ENCODE data around the gene QPRT. TPM values are rescaled to one million over a fixed set of nuclear protein-coding genes. Genes with fewer than 3 reads are reported as not detected.
"Not testable (repeated sequence)": the region's sequence is repeated elsewhere in the genome, so short reads cannot be mapped to it uniquely, and the experiment has no call there.

Gene QPRT
- total RNA-seq, 1 donor from 2014 or later: 119 TPM

DNA sequence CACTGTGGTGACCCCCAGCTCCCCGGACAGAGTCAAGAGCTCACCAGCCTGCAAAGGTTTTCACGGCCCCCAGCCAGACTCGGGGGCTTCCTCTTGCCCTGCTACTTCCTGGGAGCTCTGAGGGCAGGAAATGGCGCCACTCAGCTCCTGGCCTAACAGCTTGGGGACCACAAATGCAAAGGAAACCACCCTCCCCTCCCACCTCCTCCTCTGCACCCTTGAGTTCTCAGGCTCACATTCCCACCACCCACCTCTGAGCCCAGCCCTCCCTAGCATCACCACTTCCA is 16.3 kb upstream of the QPRT start:
- no peak for DNase-seq (ENCODE audit: low read depth)

GRCh38 chr16:29663016-29663806 is 15.8 kb upstream of the QPRT start, which contains the start of gene SPN:
SPN (plus strand) TSS chr16:29663247; CDS start chr16:29663729, 482 bp downstream.
- DNase-seq (ENCODE audit: low read depth): no peak

- DNase-seq (ENCODE audit: low read depth): no peak
Observed at GRCh38 chr16:29663807-29664090, 15.2 kb upstream of the QPRT start.

- DNase-seq (ENCODE audit: low read depth): no peak
Observed at GRCh38 chr16:29664091-29664921, 14.7 kb upstream of the QPRT start.

DNA sequence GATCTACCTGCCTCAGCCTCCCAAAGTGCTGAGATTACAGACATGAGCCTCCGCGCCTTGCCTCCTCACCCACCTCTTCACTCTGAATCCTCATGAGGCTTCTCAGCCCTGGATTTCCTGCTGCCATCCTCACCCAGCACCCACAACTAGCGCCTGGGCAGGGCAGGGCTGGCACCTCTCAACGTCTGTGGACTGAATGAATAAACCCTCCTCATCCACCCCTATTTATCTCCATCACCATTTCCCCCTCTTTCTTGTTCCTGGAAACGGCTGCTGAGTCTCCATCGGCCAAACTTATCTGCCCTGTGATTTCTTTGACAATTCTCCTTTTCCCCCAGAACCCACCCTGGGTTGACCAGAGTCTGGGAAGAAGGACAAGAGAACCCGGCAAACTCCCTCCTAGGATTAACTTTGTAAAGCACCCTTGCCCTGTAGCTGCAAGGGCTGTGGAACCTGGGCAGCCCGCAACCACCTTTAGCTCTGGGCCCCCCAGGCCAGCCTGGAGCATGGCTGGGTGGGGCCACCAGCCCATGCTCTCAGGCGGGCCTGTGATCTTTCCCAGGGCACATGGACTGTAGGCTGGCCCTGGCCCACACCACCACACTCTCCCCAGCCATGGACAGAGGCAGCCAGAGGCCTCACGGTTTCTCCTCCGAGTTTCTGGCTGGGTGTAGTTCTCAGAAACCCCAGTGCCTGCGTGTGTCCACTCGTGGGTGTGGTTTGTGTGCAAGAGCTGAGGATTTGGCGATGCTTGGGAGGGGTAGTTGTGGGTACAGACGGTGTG is 13.5 kb upstream of the QPRT start:
- DNase-seq (ENCODE audit: low read depth): no peak

GRCh38 chr16:29667322-29667610 is 11.7 kb upstream of the QPRT start:
- not testable (repeated sequence) for DNase-seq (ENCODE audit: low read depth)

- no peak for DNase-seq (ENCODE audit: low read depth)
Observed at GRCh38 chr16:29667755-29668154, 11.2 kb upstream of the QPRT start.

GRCh38 chr16:29668267-29668666 is 10.7 kb upstream of the QPRT start:
- DNase-seq (ENCODE audit: low read depth): no peak

DNA sequence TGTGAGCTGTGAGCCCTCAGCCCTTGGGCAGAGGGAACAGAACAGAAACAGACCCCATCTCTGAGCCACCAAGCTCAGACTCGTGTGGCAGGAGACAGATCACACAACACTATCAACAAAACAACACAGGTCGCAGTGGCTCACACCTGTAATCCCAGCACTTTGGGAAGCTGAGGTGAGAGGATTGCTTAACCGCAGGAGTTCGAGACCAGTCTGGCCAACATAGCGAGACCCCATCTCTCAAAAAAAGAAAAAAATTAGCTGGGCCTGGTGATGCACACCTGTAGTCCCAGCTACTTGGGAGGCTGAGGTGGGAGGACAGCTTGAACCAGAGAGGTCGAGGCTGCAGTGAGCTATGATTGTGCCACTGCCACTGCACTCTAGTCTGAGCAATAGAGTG is 5.5 kb upstream of the QPRT start:
- DNase-seq (ENCODE audit: low read depth): no peak

- peak; percentile 39 for DNase-seq (ENCODE audit: low read depth)
Observed at GRCh38 chr16:29674188-29674587, 4.8 kb upstream of the QPRT start.

- peak; percentile 25 for DNase-seq (ENCODE audit: low read depth)
Observed at GRCh38 chr16:29675811-29676643, 3.0 kb upstream of the QPRT start.

GRCh38 chr16:29676989-29677785 is 1.8 kb upstream of the QPRT start:
- no peak for DNase-seq (ENCODE audit: low read depth)

GRCh38 chr16:29680180-29680598 is 1.2 kb downstream of the QPRT start:
- DNase-seq (ENCODE audit: low read depth): peak; percentile 95

- DNase-seq (ENCODE audit: low read depth): peak; percentile 27
Observed at GRCh38 chr16:29683543-29684090, 4.6 kb downstream of the QPRT start.

DNA sequence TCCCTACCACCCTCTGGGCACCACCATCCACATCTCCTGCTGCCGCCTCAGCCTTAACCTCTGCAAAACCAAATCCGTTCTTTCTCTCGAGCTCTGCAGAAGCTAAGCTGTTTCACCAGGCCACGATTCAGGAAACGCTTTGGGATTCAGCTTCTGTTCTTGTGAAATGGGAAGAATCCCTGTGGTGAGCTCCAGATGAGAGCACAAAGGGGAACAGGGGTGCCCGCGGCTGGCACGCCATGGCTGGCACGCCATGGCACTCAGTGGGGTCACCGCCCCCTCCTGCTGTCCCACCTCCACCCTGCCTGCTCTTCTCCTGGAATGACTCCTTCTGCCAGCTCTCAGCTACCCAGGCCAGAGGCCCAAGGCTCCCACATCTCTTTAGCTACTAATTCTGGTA is 5.7 kb downstream of the QPRT start:
- no peak for DNase-seq (ENCODE audit: low read depth)

DNA sequence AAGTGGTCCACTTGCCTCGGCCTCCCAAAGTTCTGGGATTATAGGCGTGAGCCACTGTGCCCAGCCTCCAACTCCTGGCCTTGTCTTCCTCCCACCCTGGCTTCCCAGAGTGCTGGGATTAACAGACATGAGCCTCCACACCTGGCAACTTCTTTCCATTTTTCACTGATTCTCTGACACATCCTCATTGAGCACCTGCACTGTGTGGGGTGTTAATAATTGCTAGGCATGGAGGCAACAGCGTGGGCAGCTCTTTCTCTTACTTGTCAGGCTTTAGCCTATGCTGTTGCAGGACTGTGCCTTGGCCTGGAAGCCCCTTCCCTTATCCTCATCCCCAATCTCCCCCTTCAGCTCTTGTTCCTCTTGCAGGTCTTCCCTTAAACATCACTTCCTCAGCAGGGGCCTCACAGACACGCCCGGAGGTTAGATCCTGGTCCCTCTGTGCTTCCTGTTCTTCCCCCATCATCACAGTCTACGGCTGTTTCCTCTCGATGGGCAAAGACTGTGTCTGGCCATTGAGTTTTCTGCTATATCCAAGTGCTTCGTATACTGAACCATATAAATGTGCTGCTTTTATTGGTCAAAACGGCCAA is 7.9 kb downstream of the QPRT start:
- DNase-seq (ENCODE audit: low read depth): no peak

DNA sequence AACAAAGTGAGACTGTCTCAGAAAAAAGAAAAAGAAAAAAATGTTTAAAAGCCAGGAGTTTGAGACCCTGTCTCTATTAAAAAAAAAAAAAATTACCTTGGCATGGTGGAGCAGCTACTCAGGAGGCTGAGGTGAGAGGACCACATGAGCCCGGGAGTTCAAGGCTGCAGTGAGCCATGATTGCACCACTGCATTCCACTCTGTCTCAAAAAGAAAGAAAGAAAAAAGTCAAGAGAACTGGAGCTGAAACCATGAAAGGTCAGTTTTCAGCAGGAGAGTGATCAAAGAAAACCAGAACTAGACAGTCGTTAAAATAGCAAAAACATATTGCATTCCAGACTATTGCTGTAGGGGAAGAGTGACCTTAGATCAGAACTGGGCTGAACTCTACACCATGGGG is 8.8 kb downstream of the QPRT start:
- no peak for DNase-seq (ENCODE audit: low read depth)

- no peak for DNase-seq (ENCODE audit: low read depth)
Observed at GRCh38 chr16:29688172-29688571, 9.2 kb downstream of the QPRT start.

DNA sequence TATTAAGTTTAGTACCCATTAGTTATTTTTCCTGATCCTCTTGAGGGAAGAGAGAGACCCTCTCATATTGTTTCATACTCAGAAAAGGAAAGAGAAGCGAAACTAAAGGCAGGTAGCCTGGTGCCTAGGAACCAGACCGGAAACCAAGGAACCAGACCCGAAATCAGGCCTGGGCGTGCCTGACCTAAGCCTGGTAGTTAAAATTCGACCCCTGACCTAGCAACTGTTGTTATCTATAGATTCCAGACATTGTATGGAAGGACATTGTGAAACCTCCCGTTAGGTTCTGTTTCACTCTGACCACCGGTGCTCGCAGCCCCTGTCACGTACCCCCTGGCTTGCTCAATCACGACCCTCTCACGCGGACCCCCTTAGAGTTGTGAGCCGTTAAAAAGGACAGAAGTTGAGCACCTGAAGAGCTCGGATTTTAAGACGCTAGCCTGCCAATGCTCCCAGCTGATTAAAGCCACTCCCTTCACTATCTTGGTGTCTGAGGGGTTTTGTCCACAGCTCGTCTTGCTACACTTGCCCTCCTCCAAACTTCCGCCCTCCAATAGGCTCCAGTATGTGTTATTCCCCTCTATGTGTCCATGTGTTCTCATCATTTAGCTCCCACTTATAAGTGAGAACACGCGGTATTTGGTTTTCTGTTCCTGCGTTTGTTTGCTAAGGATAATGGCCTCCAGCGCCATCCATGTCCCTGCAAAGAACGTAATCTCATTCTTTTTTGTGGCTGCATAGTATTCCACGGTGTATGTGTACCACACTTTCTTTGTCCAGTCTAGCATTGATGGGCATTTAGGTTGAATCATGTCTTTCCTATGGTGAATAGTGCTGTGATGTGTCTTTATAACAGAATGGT is 10.7 kb downstream of the QPRT start:
- DNase-seq (ENCODE audit: low read depth): not testable (repeated sequence)

Data from renal cortical epithelial cell (primary cell).